ENCODE data around the gene OR6C2.
"Not testable (repeated sequence)": the region's sequence is repeated elsewhere in the genome, so short reads cannot be mapped to it uniquely, and the experiment has no call there.

DNA sequence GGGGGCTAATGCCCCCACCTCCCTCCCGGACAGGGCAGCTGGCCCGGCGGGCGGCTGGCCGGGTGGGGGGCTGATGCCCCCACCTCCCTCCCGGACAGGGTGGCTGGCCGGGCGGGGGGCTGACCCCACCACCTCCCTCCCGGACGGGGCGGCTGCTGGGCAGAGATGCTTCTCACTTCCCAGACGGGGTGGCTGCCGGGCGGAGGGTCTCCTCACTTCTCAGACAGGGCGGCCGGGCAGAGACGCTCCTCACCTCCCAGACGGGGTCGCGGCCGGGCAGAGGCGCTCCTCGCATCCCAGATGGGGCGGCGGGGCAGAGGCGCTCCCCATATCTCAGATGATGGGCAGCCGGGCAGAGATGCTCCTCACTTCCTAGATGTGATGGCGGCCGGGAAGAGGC lies 35.3 kb downstream of the OR6C2 start:
- TF ChIP-seq CTCF (conservative IDR thresholded peaks at IDR 0.05; ENCODE audit: low read length); EZH2phosphoT487 (IDR thresholded peaks at IDR 0.05; ENCODE audit: borderline replicate concordance, low read depth, low read length): not testable (repeated sequence)

Measured in OCI-LY7 (cell line).